Measurements from ENCODE around the gene LRG1. TPM values are rescaled to one million over a fixed set of nuclear protein-coding genes. Genes with fewer than 3 reads are reported as not detected.
"Not testable (repeated sequence)": the region's sequence is repeated elsewhere in the genome, so short reads cannot be mapped to it uniquely, and the experiment has no call there.

LRG1 gene
- total and polyA plus RNA-seq, 5 experiments from 2014 or later, result not detected

GRCh38 chr19:4527377-4527776 lies 12.5 kb downstream of the LRG1 start:
- H3K4me3 Mint-ChIP-seq, H3K27ac Mint-ChIP-seq, ATAC-seq, POLR2A ChIA-PET, H3K27me3 Mint-ChIP-seq, H3K9me3 Mint-ChIP-seq, H3K4me1 Mint-ChIP-seq, H3K36me3 Mint-ChIP-seq, DNase-seq: not testable (repeated sequence)

- Mint-ChIP-seq H3K27ac (no peak overlapping the region), H3K4me3 (no peak overlapping the region), H3K4me1 (no peaks in the 10 kb centered on the region), H3K36me3 (no peaks in the 10 kb centered on the region), H3K27me3 (peaks cover 0 to 11% (median 0%) of the 10 kb centered on the region in 5 donors), H3K9me3 (no peaks in the 10 kb centered on the region)
- POLR2A ChIA-PET, result interaction anchor here (1.0 to 1.4 kb wide), 3 partner anchors 9 to 258 kb away, joined by 3 to 6 read pairs (median 3); partner anchors contain the start of gene PLIN5
- no peak for DNase-seq
- ATAC-seq, result no peak
These were observed 14.3 kb downstream of the LRG1 start for GRCh38 chr19:4525563-4526002.

GRCh38 chr19:4524808-4525562 lies 14.9 kb downstream of the LRG1 start:
- Mint-ChIP-seq H3K4me3 (no peak overlapping the region), H3K27me3 (peaks cover 0 to 11% (median 0%) of the 10 kb centered on the region in 5 donors)
- POLR2A ChIA-PET, result interaction anchor here (1.0 to 1.4 kb wide), 3 partner anchors 9 to 258 kb away, joined by 3 to 6 read pairs (median 3); partner anchors contain the start of gene PLIN5

GRCh38 chr19:4523306-4524110 lies 16.3 kb downstream of the LRG1 start:
- Mint-ChIP-seq H3K27ac (no peak overlapping the region), H3K36me3 (no peaks in the 10 kb centered on the region), H3K4me3 (no peak overlapping the region), H3K4me1 (peaks cover 0 to 2% (median 0%) of the 10 kb centered on the region in 4 donors), H3K27me3 (peaks cover 0 to 19% (median 7%) of the 10 kb centered on the region in 5 donors), H3K9me3 (no peaks in the 10 kb centered on the region)
- POLR2A ChIA-PET, result no interaction called here
- ATAC-seq, result no peak
- peak in 2 of 10 donors; percentile 10 to 16 for DNase-seq

More at GRCh38 chr19:4524808-4525562, 14.9 kb downstream of the LRG1 start:
- ATAC-seq, result peak; percentile 74 to 78
- Mint-ChIP-seq H3K4me1 (no peaks in the 10 kb centered on the region), H3K36me3 (no peaks in the 10 kb centered on the region), H3K9me3 (no peaks in the 10 kb centered on the region), H3K27ac (no peak overlapping the region)
- peak; percentile 38 to 81 (median 56) for DNase-seq

- ATAC-seq, result no peak
- H3K4me3 Mint-ChIP-seq, result no peak overlapping the region
- no peaks in the 10 kb centered on the region for H3K9me3 Mint-ChIP-seq
- no peaks in the 10 kb centered on the region for H3K36me3 Mint-ChIP-seq
- POLR2A ChIA-PET, result no interaction called here
- H3K27me3 Mint-ChIP-seq, result peaks cover 0 to 19% (median 9%) of the 10 kb centered on the region in 5 donors
- DNase-seq, result no peak
- peak overlapping the region in 1 of 10 donors; percentile 40 for H3K27ac Mint-ChIP-seq
- H3K4me1 Mint-ChIP-seq, result peaks cover 0 to 2% (median 0%) of the 10 kb centered on the region in 4 donors
These were observed 17.4 kb downstream of the LRG1 start for GRCh38 chr19:4522291-4523002.

- DNase-seq, result no peak
- Mint-ChIP-seq H3K9me3 (no peaks in the 10 kb centered on the region), H3K4me3 (no peak overlapping the region), H3K27me3 (peaks cover 0 to 19% (median 9%) of the 10 kb centered on the region in 5 donors), H3K36me3 (no peaks in the 10 kb centered on the region), H3K27ac (peak overlapping the region in 1 of 10 donors; percentile 79), H3K4me1 (peaks cover 0 to 2% (median 0%) of the 10 kb centered on the region in 4 donors)
- ATAC-seq, result no peak
- POLR2A ChIA-PET, result no interaction called here
These were observed 18.0 kb downstream of the LRG1 start for GRCh38 chr19:4521888-4522242.

- DNase-seq, result no peak
- H3K27me3 Mint-ChIP-seq, result peaks cover 0 to 19% (median 9%) of the 10 kb centered on the region in 5 donors
- H3K36me3 Mint-ChIP-seq, result no peaks in the 10 kb centered on the region
- H3K9me3 Mint-ChIP-seq, result no peaks in the 10 kb centered on the region
- H3K4me1 Mint-ChIP-seq, result peaks cover 0 to 2% (median 0%) of the 10 kb centered on the region in 4 donors
- POLR2A ChIA-PET, result no interaction called here
- no peak overlapping the region for H3K4me3 Mint-ChIP-seq
- no peak for ATAC-seq
- H3K27ac Mint-ChIP-seq, result peak overlapping the region in 4 of 10 donors; percentile 15 to 86 (median 47)
These were observed 18.5 kb downstream of the LRG1 start for GRCh38 chr19:4521170-4521887.

- no peak overlapping the region for H3K27ac Mint-ChIP-seq
- ATAC-seq, result no peak
- no peaks in the 10 kb centered on the region for H3K9me3 Mint-ChIP-seq
- POLR2A ChIA-PET, result no interaction called here
- no peaks in the 10 kb centered on the region for H3K36me3 Mint-ChIP-seq
- peaks cover 0 to 2% (median 0%) of the 10 kb centered on the region in 4 donors for H3K4me1 Mint-ChIP-seq
- H3K4me3 Mint-ChIP-seq, result no peak overlapping the region
- H3K27me3 Mint-ChIP-seq, result peaks cover 0 to 21% (median 9%) of the 10 kb centered on the region in 5 donors
- DNase-seq, result no peak
These were observed 20.1 kb downstream of the LRG1 start for GRCh38 chr19:4519521-4520277.

GRCh38 chr19:4519172-4519496 lies 20.7 kb downstream of the LRG1 start:
- peak overlapping the region in 1 of 10 donors; percentile 40 for H3K27ac Mint-ChIP-seq
- POLR2A ChIA-PET, result interaction anchor here (0.6 kb wide), 1 partner anchor 468 kb away, joined by 3 read pairs; no protein-coding TSS in a partner anchor
- H3K4me1 Mint-ChIP-seq, result peaks cover 0 to 2% (median 0%) of the 10 kb centered on the region in 4 donors

GRCh38 chr19:4518345-4519171 lies 21.3 kb downstream of the LRG1 start, which contains the start of gene PLIN4:
TSS of gene PLIN4 (minus strand) at chr19:4518486. CDS start at chr19:4518272, 214 bp downstream.
- H3K4me3 Mint-ChIP-seq, result no peak within 1 kb of the TSS
- no peaks in the 10 kb centered on the region for H3K9me3 Mint-ChIP-seq
- peaks cover 0 to 21% (median 9%) of the 10 kb centered on the region in 5 donors for H3K27me3 Mint-ChIP-seq
- no peak for DNase-seq
- ATAC-seq, result no peak
- POLR2A ChIA-PET, result interaction anchor here (0.6 kb wide), 1 partner anchor 468 kb away, joined by 3 read pairs; no protein-coding TSS in a partner anchor
- peak within 1 kb of the TSS in 1 of 10 donors; percentile 40 for H3K27ac Mint-ChIP-seq
- peaks cover 0 to 2% (median 0%) of the 10 kb centered on the region in 4 donors for H3K4me1 Mint-ChIP-seq
- H3K36me3 Mint-ChIP-seq, result no peaks in the 10 kb centered on the region

More at GRCh38 chr19:4519172-4519496, 20.7 kb downstream of the LRG1 start:
- Mint-ChIP-seq H3K27me3 (peaks cover 0 to 21% (median 9%) of the 10 kb centered on the region in 5 donors), H3K9me3 (no peaks in the 10 kb centered on the region), H3K4me3 (no peak overlapping the region), H3K36me3 (no peaks in the 10 kb centered on the region)
- DNase-seq, result no peak
- no peak for ATAC-seq

Measured in naive thymus-derived CD8-positive, alpha-beta T cell (primary cell).